ELF-1 (cell line): ENCODE measurements around the gene TECPR2.
"Not testable (repeated sequence)": the region's sequence is repeated elsewhere in the genome, so short reads cannot be mapped to it uniquely, and the experiment has no call there.

ENCODE experiments used
- DNase-seq: peaks from one replicate; pipeline ENCODE4 v3.0.0-alpha.2; 2016; ENCODE audit warnings: low read depth, low spot score

TECPR2 gene

DNA sequence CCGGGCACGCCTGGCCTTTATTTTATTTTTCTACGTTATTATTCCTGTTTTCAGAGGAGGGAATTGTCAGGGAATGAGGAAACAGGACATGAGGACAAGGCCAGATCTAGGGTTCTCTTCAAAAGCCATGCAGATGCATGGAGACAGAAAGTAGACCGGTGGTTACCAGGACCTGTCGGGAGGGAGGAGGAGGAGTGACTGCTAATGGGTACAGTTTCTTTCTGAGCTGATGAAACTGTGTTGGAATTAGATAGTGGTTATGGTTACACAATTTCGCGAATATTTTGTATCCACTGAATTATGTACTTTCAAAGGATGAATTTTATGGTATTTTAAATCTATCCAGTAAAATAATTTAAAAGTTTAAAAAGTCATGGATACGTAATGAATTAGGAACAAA lies 31.9 kb upstream of the TECPR2 start:
- DNase-seq, result no peak

DNA sequence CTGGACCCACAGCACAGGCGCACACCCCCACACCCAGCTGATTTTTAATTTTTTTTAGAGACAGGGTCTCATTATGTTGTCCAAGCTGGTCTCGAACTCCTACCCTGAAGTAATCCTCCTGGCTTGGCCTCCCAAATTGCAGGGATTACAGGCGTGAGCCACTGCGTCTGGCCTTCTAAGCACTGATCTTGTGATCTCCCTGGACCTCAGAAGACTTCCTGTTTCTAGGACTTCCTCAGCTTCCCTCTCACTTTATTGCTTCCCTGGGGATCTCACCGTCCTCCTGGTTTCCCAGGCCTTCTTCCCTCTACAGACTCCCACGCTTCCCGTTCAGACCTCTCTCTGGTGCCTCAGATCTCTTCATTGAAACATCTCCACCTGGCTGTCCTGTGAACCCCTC lies 29.4 kb upstream of the TECPR2 start:
- no peak for DNase-seq

DNA sequence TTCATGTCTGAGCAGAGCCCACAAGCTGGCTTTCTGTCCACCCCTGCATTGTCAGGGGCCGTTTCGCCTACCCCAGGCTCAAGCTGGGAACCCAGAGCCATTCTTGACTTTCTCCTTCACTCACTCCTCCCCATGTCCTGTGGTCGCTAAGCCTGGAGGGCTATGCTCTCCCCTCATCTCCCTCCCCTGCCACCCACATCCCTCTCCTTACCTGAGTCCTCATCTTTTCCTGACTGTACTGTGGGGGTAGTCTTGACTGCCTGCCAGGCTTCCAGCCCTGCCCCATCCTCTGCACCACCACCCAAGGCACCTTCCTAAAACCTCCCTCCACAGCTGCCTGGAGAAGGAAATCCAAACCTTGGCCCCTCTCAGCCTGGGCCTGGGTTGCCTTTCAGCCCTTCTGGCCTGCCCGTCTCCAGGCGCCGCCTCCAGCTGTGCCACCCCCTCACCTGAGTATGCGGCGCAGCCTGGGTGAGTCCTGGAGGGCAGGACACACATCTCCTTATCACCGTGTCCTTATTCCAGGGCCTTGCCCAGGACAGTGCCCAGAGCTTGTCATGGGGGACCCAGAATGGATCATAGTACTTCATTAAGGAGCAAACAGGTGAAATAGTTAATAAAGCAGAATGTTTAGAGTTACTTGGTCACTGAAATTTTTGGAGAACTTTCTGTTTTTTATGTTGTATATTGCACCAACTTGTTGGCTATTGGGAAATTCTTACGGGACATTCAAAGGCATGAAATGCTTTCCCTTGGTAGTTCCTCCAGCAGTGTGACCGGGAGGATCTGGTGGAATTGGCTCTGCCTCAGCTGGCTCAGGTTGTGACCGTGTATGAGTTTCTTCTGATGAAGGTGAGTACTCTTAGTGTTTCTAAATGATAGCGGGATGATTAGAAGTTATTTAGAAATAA lies 28.7 kb upstream of the TECPR2 start:
- no peak for DNase-seq

DNA sequence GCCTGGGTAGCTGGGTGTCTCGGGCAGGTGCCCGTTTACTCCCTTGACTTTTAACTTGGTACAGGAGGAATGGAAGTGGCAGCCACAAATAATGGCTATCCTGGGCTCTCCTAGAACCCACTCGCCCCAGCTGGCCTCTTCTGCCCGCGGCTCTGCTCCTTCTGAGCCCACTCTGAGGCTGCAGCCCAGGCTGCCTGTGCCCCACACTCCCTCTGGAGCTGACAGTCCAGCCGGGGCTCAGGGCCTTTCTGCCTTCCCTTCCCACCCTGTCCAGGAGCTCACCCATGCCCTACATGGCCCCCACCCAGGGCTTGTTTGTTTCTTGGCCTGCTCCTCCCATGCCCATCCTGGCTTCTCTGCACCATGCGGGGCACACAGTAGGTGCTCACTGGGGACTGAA lies 27.6 kb upstream of the TECPR2 start:
- DNase-seq, result no peak

DNA sequence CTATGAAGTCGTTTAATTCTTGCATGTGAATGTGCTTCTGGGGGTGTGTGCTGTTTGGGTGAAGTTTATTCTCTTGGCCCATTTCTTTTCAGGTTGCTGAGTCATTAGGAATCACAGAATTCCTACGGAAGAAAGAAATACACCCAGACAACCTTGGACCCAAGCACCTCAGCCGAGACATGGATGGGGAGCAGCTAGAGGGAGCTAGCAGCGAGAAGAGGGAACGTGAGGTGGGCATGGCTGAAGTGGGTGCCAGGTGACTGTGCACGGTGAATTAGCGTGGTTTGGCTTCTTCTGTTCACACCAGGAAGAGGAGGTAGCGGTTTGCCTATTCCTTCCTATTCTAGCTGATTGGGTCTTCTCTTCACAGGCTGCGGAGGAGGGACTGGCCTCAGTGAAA lies 24.0 kb upstream of the TECPR2 start:
- DNase-seq, result no peak

GRCh38 chr14:102341566-102341965 lies 21.2 kb upstream of the TECPR2 start:
- DNase-seq, result no peak

DNA sequence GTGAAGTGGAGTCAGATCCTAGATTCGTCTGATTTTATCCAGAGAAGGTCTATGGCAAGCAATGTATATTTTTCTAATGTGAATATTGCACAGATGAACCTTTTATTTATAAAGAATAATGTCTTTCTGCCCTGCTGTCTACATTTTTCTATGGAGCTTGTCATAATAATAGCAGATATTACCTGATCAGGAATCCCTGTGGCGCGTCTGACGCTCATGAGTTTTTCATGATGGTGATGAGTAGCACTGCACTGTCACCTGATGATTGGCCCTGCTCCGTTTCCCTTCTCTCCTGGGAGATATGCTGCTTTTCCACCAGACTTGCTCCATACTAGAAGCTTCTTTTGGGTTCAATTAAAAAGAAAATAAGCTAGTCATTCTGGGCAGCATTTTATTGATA lies 20.5 kb upstream of the TECPR2 start:
- DNase-seq, result no peak

DNA sequence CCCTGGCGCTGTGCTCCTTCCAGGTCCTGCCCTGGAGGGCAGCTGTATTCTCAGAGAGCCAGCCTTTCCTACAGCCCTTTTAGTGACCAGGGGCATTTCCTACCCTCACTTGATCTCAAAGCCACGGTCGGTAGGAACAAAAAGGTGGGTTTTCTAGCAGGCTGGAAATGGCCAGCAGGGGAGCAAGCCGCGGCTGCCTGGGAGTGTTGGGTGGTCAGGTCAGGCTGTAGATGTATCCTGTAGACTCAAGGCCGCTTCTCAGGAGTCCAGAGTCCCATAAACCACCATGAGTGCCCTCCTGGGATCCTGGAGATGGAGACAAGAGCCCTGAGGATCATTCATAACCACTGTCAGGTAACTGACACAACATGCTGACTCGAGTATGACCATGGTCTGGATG lies 18.7 kb upstream of the TECPR2 start:
- DNase-seq, result no peak

GRCh38 chr14:102344485-102344884 lies 18.3 kb upstream of the TECPR2 start:
- DNase-seq, result no peak

- DNase-seq, result no peak
Measured at GRCh38 chr14:102345232-102345631, 17.5 kb upstream of the TECPR2 start.

GRCh38 chr14:102346645-102347044 lies 16.1 kb upstream of the TECPR2 start:
- DNase-seq, result no peak

DNA sequence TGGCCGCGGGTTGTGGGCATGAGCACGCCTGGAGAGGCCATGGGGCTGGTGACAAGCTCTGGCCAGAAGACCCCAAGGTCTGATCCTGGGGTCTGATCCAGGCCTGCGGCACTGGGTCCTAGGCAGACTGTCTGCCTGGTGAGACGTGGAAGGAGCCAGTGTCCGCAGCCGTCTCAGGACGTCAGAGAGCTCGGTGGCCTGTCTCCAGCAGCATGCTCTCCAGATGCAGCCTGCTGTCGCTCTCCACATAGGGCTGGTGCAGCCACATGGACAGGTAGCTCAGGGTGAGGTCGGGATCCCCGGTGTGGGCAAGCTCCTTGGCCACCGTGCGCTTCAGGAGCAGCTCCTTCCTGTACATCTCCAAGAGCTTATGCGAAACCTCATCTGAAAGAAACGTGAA lies 14.4 kb upstream of the TECPR2 start:
- DNase-seq, result no peak

DNA sequence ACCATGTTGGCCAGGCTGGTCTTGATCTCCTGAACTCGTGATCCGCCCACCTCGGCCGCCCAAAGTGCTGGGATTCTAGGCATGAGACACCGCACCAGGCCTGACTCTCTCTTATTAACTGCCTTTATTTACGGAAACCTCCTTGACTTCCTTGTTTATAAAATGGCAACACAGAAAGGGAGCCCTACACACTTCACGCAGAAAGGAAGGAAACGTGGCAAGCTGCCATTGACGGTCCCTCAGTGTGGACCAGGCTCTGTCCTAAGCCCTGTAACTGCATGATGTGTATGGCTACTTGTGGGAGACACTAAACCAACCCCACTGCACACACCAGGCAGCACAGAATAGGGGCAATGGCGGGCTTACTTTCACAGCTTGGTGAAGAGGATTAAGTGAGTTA lies 11.7 kb upstream of the TECPR2 start:
- no peak for DNase-seq

- DNase-seq, result not testable (repeated sequence)
Measured at GRCh38 chr14:102351593-102351992, 11.1 kb upstream of the TECPR2 start.

GRCh38 chr14:102352213-102352612 lies 10.5 kb upstream of the TECPR2 start:
- DNase-seq, result no peak

- no peak for DNase-seq
Measured at GRCh38 chr14:102353126-102353619, 9.6 kb upstream of the TECPR2 start.

DNA sequence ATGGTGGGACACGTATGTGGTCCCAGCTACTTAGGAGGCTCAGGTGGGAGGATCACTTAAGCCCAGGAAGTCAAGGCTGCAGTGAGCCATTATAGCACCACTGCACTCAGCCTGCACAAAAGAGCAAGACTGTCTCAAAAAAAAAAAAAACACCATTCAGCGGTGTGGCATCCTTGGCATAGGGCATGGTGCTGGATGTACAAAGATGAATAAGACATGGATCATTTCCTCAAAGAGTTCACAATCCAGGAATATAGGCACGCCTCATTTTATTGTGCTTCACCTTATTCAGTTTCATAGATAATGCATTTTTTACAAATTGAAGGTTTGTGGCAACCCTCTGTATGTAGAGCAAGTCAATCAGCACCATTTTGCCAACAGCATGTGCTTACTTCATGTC lies 6.5 kb upstream of the TECPR2 start:
- no peak for DNase-seq

DNA sequence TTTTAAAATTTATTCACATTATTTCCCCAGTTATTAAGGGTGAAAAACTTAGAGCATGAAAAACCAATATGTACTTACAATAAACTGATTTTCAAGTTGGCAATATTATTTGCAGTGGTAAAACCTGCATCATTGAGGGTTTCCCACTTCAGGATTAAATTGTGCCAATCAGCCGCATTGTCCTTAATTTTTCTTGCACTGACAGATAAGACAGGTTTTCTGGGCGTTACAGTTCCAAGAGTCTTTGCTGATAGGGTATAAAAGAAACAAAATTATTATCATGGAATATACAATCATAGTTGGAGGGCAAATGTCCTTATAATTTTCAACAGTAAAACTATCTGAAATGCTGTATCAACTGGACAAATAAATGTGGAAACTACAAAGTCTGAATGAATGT lies 3.4 kb upstream of the TECPR2 start:
- DNase-seq, result no peak

DNA sequence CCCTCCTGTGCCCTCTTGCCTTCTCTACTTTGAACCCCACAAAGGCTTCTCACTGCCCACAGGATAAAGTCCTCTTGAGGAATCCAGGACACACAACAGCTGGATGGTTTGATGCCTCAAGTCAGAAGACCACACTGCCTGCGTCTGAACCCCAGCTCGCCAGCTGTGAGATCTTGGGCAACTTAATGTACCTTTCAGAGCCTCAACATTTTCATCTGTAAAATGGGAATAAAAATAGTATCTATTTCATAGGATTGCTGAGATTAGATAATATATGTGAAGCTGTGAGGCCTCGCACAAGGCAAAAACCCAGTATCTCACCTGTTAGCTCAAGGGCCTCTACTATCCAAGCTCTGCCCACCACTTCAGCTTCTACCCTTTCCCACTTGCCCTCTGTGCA lies 2.4 kb upstream of the TECPR2 start:
- DNase-seq, result no peak

GRCh38 chr14:102362084-102362483 lies 657 bp upstream of the TECPR2 start:
- DNase-seq, result no peak

DNA sequence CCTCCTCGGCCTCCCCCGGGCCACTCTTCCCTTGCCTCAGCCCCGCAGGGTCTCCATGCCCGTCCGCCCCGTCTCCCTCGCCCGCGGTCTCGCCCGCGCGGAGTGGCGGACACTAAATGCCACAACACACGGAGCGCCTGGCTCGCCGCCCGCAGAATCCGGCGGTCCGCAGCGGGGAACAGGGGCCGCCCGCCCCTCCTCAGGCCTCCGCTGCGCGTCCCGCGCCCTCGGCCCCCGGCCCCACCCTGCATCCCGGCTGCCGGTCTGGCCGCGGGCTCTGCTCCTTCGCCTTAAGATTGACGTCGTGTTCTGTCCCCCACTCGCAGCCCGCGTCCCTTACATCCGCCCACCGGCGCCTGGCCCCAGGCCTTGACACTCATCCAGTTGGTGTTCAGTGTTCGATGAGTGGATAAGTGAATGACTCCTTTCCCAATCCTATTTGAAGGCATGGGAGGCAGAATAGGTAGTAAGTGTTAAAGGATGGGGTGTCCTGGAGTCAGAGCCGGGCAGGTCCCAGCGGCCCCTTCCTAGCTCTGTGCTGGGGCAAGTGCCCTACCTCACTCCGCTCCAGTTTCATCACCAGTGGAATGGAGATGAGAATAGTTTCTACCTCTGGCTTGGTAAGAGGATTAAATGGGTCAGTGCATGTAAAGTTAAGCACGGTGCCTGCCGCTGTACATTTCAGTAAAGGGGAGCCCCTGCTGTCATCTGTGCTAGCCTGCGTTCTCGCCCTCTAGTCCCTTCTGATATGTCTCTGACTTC lies 622 bp downstream of the TECPR2 start:
- DNase-seq, result peak; percentile 30

- DNase-seq, result no peak
Measured at GRCh38 chr14:102370305-102370809, 7.6 kb downstream of the TECPR2 start.

GRCh38 chr14:102371361-102371760 lies 8.6 kb downstream of the TECPR2 start:
- DNase-seq, result no peak
